ENCODE results near the gene DUSP28. TPM values are rescaled to one million over a fixed set of nuclear protein-coding genes. Genes with fewer than 3 reads are reported as not detected.
A peak's percentile ranks its signal among the peaks of the same experiment; 100 is the strongest.

Gene DUSP28
- total RNA-seq, 1 donor from 2014 or later = 8.9 TPM

DNA sequence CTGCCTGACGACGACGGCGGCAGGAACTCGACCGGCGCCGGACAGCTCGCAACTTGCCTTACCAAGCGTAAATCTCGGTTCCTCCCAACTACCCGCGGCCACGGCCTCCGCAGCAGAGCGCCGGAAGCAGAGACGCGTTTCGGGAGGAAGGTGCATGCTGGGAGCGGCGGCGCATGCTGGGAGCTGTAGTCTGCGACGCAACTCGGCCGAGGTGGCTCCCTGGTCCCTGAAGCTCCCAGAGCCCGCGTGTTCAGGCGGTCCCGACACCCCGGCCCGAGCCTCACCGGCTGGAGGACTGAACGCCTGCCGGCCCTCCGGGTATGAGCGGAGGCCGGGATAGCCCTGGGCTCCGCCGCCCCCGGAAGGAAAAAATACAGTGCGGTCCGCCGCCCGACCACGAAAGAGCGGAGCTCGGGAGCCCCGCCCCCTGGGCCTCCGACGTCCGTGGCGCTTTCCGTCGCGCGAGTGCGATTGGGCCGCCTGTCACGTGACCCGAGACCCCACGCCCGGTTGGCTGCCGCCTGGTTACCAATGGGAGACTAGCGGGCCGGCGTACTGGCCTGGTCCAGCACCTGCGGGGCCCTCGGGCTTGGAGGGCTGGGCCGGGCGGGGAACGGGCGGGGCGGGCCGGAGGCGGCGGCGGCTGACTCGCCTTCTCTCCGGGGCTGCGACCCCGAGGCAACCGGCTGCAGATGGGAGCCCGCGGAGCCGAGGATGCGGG lies 26.2 kb downstream of the DUSP28 start, which contains the start of gene CAPN10:
Gene CAPN10 (plus strand): TSS at position 537 of the 721 bp plus-strand sequence. CDS start 178 bp downstream, at position 715.
- H3K4me1 ChIP-seq = peaks cover 19% of the 10 kb centered on the region
- Mint-ChIP-seq H3K4me1 (peaks cover 40% of the 10 kb centered on the region), H3K36me3 (peaks cover 8% of the 10 kb centered on the region), H3K27ac (peak within 1 kb of the TSS; percentile 95), H3K9me3 (no peaks in the 10 kb centered on the region), H3K4me3 (peak within 1 kb of the TSS; percentile 98), H3K27me3 (ENCODE audit: insufficient read depth, low read depth) (no peaks in the 10 kb centered on the region)
- H2AFZ ChIP-seq (replicated peaks) = peak within 1 kb of the TSS; percentile 91
- no peaks in the 10 kb centered on the region for H3K36me3 ChIP-seq
- peak within 1 kb of the TSS; percentile 91 for H3K4me2 ChIP-seq
- peak; percentile 99 for DNase-seq (ENCODE audit: low spot score)
- no peak within 1 kb of the TSS for H3K27ac ChIP-seq
- peaks cover 85% of the 10 kb centered on the region for H3K79me2 ChIP-seq (ENCODE audit: low read depth)
- no peak for TF ChIP-seq EZH2 (IDR thresholded peaks at IDR 0.05)
- TF ChIP-seq EZH2phosphoT487 (IDR thresholded peaks at IDR 0.05) = no peak
- no peaks in the 10 kb centered on the region for H3K27me3 ChIP-seq
- H3F3A ChIP-seq (ENCODE audit: low read depth) = no peaks in the 10 kb centered on the region
- H3K9me3 ChIP-seq (ENCODE audit: low read depth) = no peaks in the 10 kb centered on the region
- H3K9ac ChIP-seq = peak within 1 kb of the TSS; percentile 93
- peaks cover 48% of the 10 kb centered on the region for H4K20me1 ChIP-seq (ENCODE audit: low read depth)
- H3K4me3 ChIP-seq = peak within 1 kb of the TSS; percentile 90

DNA sequence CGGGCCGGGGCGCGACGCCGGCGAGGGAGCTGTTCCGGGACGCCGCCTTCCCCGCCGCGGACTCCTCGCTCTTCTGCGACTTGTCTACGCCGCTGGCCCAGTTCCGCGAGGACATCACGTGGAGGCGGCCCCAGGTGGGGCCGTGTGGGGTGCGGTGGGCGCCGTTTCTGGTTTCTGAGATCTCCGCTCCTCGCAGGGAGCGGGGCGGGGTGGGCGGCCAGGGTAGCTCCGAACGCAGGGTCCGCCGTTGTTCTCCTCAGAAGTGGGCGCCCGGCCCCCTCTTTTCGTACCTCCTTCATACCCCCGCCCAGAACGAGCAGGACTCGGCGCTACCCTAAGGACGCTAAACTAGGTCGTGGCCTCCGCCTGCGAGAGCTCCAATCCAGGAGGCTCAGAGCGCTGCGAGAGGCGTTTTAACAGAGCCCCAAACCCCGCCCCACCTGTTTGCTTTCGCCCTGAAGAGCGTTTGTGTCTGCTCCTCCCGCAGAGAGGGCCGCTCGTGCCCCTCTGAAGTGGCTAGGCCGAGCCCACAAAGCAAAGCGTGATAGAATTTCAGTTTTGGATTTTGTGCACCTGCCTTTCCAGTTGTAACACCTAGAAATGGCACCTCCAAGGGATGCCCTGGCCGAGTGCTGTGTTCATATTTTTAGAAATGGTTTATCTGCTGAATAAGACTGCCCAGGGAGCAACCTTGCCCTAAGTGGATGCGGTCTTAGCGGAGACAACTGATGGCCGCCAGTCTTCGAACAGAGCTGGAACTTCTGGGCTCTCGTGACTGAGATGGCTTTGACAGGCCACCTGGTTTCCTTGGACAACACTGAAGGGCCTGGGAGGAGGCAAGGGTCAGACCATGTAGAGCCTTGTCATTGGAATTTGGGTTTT lies 27.0 kb downstream of the DUSP28 start:
- Mint-ChIP-seq H3K36me3 (peaks cover 8% of the 10 kb centered on the region), H3K27me3 (ENCODE audit: insufficient read depth, low read depth) (no peaks in the 10 kb centered on the region), H3K4me1 (peaks cover 38% of the 10 kb centered on the region), H3K4me3 (peak overlapping the region; percentile 95), H3K9me3 (no peaks in the 10 kb centered on the region), H3K27ac (no peak overlapping the region)
- peak overlapping the region; percentile 64 for H3K9ac ChIP-seq
- TF ChIP-seq EZH2phosphoT487 (IDR thresholded peaks at IDR 0.05) (no peak), EZH2 (IDR thresholded peaks at IDR 0.05) (no peak)
- TF ChIP-seq, protein P1, sequence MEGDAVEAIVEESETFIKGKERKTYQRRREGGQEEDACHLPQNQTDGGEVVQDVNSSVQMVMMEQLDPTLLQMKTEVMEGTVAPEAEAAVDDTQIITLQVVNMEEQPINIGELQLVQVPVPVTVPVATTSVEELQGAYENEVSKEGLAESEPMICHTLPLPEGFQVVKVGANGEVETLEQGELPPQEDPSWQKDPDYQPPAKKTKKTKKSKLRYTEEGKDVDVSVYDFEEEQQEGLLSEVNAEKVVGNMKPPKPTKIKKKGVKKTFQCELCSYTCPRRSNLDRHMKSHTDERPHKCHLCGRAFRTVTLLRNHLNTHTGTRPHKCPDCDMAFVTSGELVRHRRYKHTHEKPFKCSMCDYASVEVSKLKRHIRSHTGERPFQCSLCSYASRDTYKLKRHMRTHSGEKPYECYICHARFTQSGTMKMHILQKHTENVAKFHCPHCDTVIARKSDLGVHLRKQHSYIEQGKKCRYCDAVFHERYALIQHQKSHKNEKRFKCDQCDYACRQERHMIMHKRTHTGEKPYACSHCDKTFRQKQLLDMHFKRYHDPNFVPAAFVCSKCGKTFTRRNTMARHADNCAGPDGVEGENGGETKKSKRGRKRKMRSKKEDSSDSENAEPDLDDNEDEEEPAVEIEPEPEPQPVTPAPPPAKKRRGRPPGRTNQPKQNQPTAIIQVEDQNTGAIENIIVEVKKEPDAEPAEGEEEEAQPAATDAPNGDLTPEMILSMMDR (IDR thresholded peaks at IDR 0.05) = no peak
- no peaks in the 10 kb centered on the region for H3K9me3 ChIP-seq (ENCODE audit: low read depth)
- no peaks in the 10 kb centered on the region for H3F3A ChIP-seq (ENCODE audit: low read depth)
- peak; percentile 82 for DNase-seq (ENCODE audit: low spot score)
- peak overlapping the region; percentile 91 for H3K4me2 ChIP-seq
- peaks cover 19% of the 10 kb centered on the region for H3K4me1 ChIP-seq
- H2AFZ ChIP-seq (replicated peaks) = peak overlapping the region; percentile 91
- H4K20me1 ChIP-seq (ENCODE audit: low read depth) = peaks cover 41% of the 10 kb centered on the region
- no peaks in the 10 kb centered on the region for H3K27me3 ChIP-seq
- H3K36me3 ChIP-seq = no peaks in the 10 kb centered on the region
- H3K4me3 ChIP-seq = peak overlapping the region; percentile 90
- H3K27ac ChIP-seq = no peak overlapping the region
- H3K79me2 ChIP-seq (ENCODE audit: low read depth) = peaks cover 77% of the 10 kb centered on the region

DNA sequence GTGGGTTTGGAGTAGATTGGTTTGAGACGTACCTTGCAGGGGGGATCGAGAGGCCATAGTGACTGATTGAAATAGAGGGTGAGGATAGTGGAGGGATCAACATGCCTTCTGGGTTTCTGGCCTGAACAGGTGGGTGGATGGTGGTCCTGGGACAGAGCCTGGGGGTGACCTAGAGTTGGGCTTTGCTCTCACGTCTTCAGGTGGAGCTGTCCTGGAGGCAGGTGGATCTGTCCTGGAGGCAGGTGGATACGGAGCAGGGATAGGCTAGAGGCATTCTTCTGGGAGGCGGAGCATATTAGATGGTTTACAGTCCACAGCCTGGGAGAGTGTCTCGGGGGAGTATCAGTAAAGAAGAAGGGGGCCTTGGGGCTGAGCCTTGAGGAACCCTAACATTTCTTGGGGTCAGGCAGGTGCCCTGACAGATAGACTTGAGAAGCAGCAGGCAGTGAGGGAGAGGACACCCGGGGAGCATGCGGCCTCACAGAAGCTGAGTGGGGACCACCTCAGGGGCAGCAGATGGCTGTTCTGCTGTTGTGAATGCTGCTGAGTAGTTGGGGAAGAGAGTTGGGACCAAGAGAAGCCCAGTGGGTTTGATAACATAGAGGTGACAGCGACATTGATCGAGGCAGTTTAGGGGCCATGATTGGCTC lies 28.0 kb downstream of the DUSP28 start:
- H3K27me3 Mint-ChIP-seq (ENCODE audit: insufficient read depth, low read depth) = no peaks in the 10 kb centered on the region
- no peaks in the 10 kb centered on the region for H3K36me3 ChIP-seq
- H3K79me2 ChIP-seq (ENCODE audit: low read depth) = peaks cover 68% of the 10 kb centered on the region
- TF ChIP-seq EZH2 (IDR thresholded peaks at IDR 0.05) = no peak
- TF ChIP-seq, protein P1 (IDR thresholded peaks at IDR 0.05) = no peak
- peak overlapping the region; percentile 15 for H3K27ac Mint-ChIP-seq
- H3K4me3 ChIP-seq = peak overlapping the region; percentile 90
- no peak overlapping the region for H3K27ac ChIP-seq
- H3K4me2 ChIP-seq = peak overlapping the region; percentile 91
- DNase-seq (ENCODE audit: low spot score) = no peak
- no peaks in the 10 kb centered on the region for H3K9me3 ChIP-seq (ENCODE audit: low read depth)
- peaks cover 41% of the 10 kb centered on the region for H4K20me1 ChIP-seq (ENCODE audit: low read depth)
- no peak overlapping the region for H2AFZ ChIP-seq (replicated peaks)
- peaks cover 9% of the 10 kb centered on the region for H3K36me3 Mint-ChIP-seq
- H3F3A ChIP-seq (ENCODE audit: low read depth) = no peaks in the 10 kb centered on the region
- H3K4me3 Mint-ChIP-seq = peak overlapping the region; percentile 95
- H3K4me1 Mint-ChIP-seq = peaks cover 30% of the 10 kb centered on the region
- H3K9ac ChIP-seq = peak overlapping the region; percentile 18
- no peaks in the 10 kb centered on the region for H3K9me3 Mint-ChIP-seq
- H3K27me3 ChIP-seq = no peaks in the 10 kb centered on the region
- peaks cover 19% of the 10 kb centered on the region for H3K4me1 ChIP-seq
